Left renal pelvis (tissue), 4 donors: ENCODE measurements around the gene RAMP3. TPM values are rescaled to one million over a fixed set of nuclear protein-coding genes. Genes with fewer than 3 reads are reported as not detected.
"Not testable (repeated sequence)": the region's sequence is repeated elsewhere in the genome, so short reads cannot be mapped to it uniquely, and the experiment has no call there.

ENCODE experiments used
- DNase-seq, 4 donors: peaks; one replicate each; pipeline ENCODE4 v3.0.0-alpha.2; 2013; ENCODE audit warnings: low read depth in 4 of 4, low spot score in 3 of 4
- polyA plus RNA-seq, 4 donors: library from polyadenylated mRNA; unstranded; fragments of 120-200 nt; gene quantifications; one replicate each; pipeline ENCODE4 v1.2.1, GENCODE V29; 2013; ENCODE audit not compliant: insufficient read length in 4 of 4

The RAMP3 gene
- polyA plus RNA-seq, 4 donors = 4.7 to 11.4 (median 9.2) TPM

DNA sequence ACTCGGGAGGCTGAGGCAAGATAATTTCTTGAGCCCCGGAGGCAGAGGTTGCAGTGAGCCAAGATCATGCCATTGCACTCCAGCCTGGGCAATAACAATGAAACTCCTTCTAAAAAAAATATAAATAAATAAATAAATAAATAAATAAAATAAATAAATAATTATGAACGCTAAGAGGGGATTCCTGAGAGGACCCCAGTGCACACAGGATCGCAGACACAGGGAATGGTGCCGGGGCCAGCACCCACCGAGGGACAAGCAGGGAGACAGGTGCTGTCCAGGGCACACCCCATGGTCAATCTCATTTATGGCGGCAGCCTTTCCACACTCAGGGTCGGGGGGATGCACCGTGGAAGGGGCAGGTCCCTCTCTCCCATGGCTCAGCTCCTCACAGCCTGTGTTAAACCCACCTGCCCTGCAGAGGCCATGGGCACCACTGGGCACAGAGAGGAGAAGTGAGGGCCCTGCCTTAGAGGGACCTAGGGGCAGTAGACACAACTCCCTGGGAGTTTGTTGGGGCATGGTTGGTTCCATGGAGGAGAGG is 2.2 kb upstream of the RAMP3 start:
- DNase-seq = no peak

- DNase-seq = no peak
Observed at GRCh38 chr7:45155941-45156340, 1.6 kb upstream of the RAMP3 start.

GRCh38 chr7:45156516-45157272 is 897 bp upstream of the RAMP3 start:
- DNase-seq = no peak

GRCh38 chr7:45157286-45157652 is 322 bp upstream of the RAMP3 start:
- no peak for DNase-seq

DNA sequence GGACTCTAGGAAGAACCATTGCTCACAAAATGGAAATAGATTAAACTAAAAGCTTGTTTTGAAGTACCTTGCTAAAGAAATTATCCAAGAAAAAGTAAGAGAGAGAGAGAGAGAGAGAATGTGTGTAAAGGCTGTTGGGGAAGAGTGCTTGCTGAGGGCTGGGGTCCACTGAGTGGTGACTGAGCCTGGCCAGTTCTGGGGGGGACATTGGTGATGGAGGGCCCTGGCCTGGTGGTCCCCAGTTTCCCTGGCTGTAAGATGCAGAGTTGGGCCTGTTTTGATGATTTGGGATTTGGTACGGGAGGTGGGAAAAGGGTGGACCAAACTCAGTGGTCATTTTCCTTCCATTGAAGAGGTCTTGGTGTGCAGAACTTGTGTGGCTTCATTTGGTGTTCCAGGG is 880 bp downstream of the RAMP3 start:
- no peak for DNase-seq

DNA sequence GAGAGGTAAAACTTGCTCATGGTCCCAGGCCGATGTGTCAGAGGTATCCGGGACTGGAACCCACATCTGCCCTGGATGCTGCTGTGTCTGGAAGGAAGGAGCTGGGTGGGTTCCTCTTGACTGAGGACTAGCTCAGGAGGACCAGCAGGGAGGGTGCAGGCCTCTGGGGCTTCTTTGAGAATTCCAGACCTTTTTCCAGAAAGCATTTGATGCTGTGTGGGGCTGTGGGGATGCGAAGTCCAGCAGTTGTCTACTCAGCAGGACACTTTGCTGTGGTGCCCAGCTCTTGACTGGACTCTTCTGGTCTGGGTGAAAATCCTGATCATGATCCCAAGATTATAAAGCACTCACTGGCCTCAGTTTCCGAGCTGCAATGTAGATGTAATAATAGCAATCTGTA is 1.7 kb downstream of the RAMP3 start:
- DNase-seq = no peak

- DNase-seq = no peak
Observed at GRCh38 chr7:45160417-45160881, 2.9 kb downstream of the RAMP3 start.

DNA sequence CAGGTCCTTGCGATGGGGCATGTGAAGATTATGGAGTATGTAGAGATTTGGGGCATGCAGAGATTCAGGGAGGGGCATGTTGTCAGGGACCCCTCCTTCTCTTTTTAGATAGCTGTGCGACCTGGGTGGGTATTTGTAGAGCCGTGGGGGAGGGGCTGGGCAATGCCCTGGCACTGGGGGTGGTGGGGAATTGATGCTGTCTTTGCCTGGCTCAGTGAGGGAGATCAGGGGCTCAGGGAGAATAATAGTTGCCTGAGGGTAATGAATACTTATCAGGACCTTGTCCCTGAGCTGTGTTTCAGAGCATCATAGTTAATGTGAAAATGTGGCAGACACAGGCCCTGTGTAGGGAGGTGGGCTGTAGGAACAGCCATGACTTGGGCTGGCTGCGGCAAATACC is 3.5 kb downstream of the RAMP3 start:
- DNase-seq = no peak

GRCh38 chr7:45161842-45162241 is 4.3 kb downstream of the RAMP3 start:
- no peak for DNase-seq

DNA sequence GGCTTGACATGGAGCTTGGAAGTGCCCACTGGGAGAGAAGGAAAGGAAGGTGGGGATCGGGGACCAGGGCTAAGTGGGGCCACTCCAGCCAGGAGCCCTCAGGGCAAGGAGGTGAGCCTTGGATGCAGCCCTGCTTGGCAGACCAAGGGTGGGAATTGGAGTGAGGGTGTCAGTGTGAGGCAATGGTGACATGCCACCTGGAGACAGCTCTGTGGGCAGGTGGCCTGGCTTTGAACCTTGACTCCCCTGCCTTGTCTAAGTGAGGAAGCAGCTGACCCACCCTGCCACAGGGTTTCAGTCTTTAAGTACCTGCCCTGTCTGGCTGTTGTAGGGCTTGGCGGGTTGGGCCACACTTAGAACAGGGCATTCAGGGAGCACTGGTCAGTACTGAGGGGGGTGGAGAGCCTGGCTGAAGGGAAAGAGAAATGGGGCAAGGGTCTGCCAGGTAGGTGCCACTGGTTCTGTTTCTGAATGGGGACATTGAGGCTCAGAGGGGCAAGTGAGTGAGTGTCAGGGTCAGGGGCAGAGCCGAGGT is 4.8 kb downstream of the RAMP3 start:
- DNase-seq = no peak

DNA sequence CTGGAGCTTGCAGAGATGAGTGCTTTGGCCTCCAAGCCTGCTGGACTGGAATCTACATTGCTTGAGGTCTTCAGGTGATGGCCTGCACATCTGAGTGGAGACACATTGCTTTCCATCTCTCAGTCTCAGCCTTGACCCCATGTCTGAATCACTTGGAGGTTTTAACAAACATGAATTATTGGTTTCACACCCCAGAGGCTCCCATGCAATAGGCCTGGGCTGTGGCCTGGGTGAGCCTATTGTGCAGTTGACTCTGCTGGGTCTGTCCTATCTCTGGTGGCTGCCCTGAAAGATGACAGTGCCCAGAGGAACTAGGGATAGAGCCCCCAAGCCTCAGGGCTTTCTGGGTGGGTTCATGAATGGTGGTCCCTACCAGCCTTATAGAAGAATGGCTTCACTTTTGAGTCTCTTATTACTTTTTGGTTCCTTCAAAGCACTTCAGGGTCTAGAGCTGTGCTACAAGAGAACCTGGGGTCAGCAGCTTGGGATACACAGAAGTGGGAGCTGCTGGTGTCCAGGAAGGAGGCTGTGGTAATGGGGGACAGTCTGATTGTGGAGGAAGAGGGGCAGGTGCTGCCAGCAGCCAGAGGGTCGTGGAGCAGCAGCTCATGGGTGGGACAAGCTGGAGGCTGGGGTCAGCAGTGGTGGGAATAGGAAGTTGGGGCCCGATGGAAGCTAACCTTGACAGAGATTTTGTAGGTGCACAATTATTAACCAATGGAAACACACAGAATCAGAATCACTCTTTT is 5.5 kb downstream of the RAMP3 start:
- no peak for DNase-seq

DNA sequence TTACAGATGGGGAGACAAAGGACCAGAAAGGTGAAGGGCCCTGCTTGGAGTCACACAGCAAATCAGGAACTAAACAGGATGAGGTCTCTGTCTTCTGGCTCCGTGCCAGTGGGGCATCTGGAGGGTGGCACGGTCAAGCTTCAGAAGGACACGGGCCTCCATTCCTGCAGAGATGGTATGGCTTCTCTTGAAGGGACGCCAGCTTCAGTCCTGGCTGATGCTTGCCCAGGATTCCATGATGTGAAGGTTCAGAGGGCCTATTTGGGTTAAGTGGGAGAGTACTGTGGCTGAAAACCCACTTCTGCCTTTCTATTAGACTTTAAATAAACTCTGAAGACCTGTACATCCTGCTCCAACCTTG is 6.1 kb downstream of the RAMP3 start:
- DNase-seq = no peak

- DNase-seq = not testable (repeated sequence)
Observed at GRCh38 chr7:45164271-45164670, 6.7 kb downstream of the RAMP3 start.

GRCh38 chr7:45165857-45166256 is 8.3 kb downstream of the RAMP3 start:
- DNase-seq = no peak

DNA sequence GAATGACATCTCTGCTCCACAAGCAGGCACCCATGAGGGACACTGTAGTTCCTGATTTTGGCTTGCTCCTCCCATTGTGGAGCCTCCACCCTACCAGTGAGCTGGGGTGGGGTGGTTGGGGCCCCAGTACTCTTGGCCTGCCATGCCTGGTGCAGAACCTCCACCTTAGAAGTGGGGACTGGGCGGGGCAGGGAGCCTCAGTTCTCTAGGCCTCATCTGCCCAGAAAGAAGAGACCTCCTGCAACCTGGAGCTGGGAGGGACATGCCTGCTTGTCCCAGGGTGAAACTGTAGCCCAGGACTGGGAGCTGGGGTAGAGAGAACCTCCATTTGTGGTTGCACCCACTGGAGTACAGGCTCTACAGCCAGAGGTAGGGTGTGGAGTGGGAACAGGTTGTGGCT is 14.4 kb downstream of the RAMP3 start:
- DNase-seq = no peak

DNA sequence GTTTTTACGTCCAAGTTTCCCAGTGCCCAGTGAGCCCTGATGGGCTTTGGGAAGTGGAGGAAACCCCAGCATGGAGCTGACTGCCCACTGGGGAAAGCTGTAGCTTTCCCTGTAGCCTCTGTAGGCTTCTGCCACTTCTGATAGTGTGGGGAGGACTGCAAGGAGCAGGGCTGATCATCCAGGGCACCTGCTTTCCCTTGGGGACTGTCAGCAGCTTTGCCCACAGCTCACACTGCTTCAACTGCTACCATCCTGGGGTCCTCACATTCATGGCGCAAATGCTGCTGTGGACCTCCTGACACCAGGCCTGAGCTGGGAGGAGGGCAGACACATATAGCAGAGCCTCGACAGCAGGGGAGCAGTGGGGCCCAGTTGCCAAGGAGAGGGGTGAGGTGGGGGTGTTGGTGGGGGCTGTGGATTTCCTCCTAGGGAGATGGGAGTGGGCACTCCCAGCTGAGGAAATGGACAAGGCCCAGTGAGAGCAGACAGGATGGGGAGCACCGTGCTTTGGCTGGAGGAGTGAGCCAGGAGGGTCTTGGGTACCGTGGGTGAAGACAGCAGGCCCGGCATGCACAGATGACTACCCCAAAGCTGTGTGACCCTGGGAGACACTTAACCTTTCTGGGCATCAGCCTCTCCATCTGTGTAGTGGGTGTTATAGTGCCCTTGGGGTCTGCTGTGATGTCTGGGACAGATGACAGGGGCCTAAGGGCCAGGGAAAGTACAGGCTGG is 16.2 kb downstream of the RAMP3 start:
- no peak for DNase-seq

- DNase-seq = no peak
Observed at GRCh38 chr7:45174328-45174610, 16.7 kb downstream of the RAMP3 start.

DNA sequence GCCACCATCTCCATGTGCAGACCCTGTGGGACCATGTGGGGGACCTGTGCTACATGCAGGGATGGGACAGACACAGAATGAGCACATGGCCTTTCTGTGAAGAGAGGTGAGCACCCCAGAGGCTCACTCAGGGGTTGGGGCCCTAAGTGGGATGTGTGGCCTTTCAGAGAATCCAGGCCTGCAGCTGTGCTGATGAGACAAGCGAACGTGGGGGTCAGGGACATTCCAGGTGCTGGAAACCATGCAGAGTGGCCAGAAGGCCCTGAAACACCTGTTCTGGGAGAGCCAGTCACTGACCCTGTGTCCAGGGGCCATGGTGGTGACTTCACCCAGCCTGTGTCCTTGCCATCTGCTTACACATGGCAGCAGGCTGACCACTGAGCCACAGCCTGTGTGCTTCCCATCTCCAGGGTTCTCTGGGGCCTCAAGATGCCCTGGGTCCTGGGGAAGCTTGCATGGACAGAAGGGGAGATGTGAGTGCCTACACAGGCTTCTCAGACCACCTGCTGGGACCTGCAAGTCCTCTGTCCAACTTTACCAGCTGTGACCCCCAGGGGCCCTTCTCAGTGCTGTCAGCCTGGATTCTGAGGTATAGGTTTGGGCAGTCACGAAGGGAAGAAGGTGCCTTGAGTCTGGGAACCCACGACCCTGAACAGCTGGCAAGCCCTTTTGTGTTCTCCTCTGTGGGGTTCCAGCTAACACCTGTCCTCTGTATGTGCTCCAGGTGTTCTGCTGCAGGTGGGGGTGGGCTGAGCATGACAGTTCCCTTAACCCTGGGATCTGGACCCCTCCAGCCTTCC is 17.6 kb downstream of the RAMP3 start:
- no peak for DNase-seq

- no peak for DNase-seq
Observed at GRCh38 chr7:45176091-45176490, 18.5 kb downstream of the RAMP3 start.

- DNase-seq = no peak
Observed at GRCh38 chr7:45176886-45177731, 19.5 kb downstream of the RAMP3 start.
